HepG2 (cell line): ENCODE data around the gene PACC1. TPM values are rescaled to one million over a fixed set of nuclear protein-coding genes. Genes with fewer than 3 reads are reported as not detected.

Source experiments
- CC2D1A ChIP-seq: sonication (generic); formaldehyde crosslinking; IDR thresholded peaks from 2 replicates; pipeline ENCODE4 v1.8.1; 2023; ENCODE audit warnings: mild to moderate bottlenecking, missing genetic modification reagents
- FOXP1 ChIP-seq, 2 experiments: fragments of 450-650 bp in 1 of 2; IDR thresholded peaks; 2 replicates each; pipeline ENCODE4 v1.6.1; 2017 to 2018; ENCODE audit warnings: antibody characterized with exemption in 1 of 2
- HNF4A ChIP-seq: sonication (generic); formaldehyde crosslinking; IDR thresholded peaks from 2 replicates; pipeline ENCODE4 v1.4.0; 2020; ENCODE audit warnings: missing genetic modification reagents
- NKX3-1 ChIP-seq: sonication (generic); formaldehyde crosslinking; IDR thresholded peaks from 2 replicates; pipeline ENCODE4 v1.5.0; 2020; ENCODE audit warnings: missing genetic modification reagents
- SRF ChIP-seq: IDR thresholded peaks from 2 replicates; pipeline ENCODE4 v1.6.1; 2011; ENCODE audit warnings: mild to moderate bottlenecking, low read depth, low read length, moderate library complexity
- TCF7 ChIP-seq: sonication (generic); IDR thresholded peaks from 2 replicates; pipeline ENCODE4 v1.6.1; 2016; ENCODE audit warnings: antibody characterized with exemption, low read depth
- TEAD3 ChIP-seq: optimal IDR thresholded peaks from 2 replicates; pipeline ENCODE3; 2016; ENCODE audit warnings: borderline replicate concordance
- ZNF781 ChIP-seq: sonication (generic); formaldehyde crosslinking; IDR thresholded peaks from 2 replicates; pipeline ENCODE4 v1.5.1; 2020; ENCODE audit warnings: borderline replicate concordance, mild to moderate bottlenecking, missing genetic modification reagents; ENCODE audit errors: not compliant biosample characterization
- ZNF879 ChIP-seq: sonication (generic); formaldehyde crosslinking; IDR thresholded peaks from 2 replicates; pipeline ENCODE4 v1.8.1; 2023; ENCODE audit warnings: missing genetic modification reagents
- polyA plus RNA-seq, 8 experiments: library from polyadenylated mRNA; depleted of rRNA in 3 of 8; stranded (reverse) in 7 of 8; unstranded in 1 of 8; fragments of >200 nt; fragmentation: Illumina TruSeq in 4 of 8; extraction: Trizol in 4 of 8; gene quantifications; 2 replicates each; pipeline versions ENCODE4 v1.2.1 to v1.2.3, GENCODE V29; 2011 to 2016; ENCODE audit warnings: low read depth in 4 of 8, missing spikeins in 1 of 8, mixed read lengths in 1 of 8; ENCODE audit not compliant: insufficient read depth in 1 of 8
- total RNA-seq, 5 experiments: library from RNA; depleted of rRNA; stranded (reverse); fragments of >200 nt; fragmentation: Illumina TruSeq; extraction: Trizol; gene quantifications; 2 replicates each; pipeline ENCODE4 v1.2.3, GENCODE V29; 2016; ENCODE audit warnings: low read depth in 1 of 5
- TF ChIP-seq, protein P1 (sequence below): sonication (generic); formaldehyde crosslinking; IDR thresholded peaks from 2 replicates; pipeline ENCODE4 v1.8.0; 2022; ENCODE audit warnings: low read depth, missing genetic modification reagents
- TF ChIP-seq, protein P2 (sequence below): sonication (generic); formaldehyde crosslinking; IDR thresholded peaks from 2 replicates; pipeline ENCODE4 v1.4.0; 2020; ENCODE audit warnings: missing genetic modification reagents

The PACC1 gene
- total and polyA plus RNA-seq, 2 of the 13 experiments (the other 11 are each of a cell fraction or from before 2014, with no cell fraction given), result 9.4 to 10.7 TPM

DNA sequence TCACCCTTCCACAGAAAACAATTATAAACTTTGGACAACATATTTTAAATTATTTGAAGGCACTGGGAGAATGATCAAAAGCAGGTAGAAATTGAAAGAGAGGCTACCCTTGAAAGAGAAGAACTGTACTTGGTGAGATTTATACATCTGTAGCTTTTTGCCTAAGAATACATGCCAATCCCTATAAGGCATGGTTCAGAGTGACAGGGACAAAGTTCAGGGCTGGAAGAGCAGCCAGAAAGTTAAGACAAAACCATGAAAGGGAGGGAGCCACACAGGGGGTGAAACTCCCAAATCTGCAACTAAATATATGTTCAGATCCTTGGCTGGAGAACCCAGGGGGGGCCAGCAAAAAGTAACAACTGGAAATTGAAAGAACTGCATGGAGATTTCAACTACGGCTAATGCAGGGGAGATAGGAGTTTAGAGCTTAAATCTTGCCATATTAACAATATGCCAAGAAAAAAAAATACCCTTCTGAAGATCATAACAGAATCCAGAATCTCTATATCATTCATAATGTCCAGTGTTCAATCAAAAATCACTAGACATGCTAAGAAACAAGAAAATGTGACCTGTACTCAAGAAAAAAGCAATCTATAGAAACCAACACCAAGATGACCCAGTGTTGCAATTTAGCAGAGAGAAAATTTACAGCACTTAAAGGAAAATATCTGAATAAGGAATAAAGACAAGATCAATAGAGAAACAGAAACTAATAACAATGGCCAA lies 25.5 kb downstream of the PACC1 start (continued):
- TF ChIP-seq CC2D1A (CRISPR knock-in tag), result no peak
- TF ChIP-seq NKX3-1 (CRISPR knock-in tag), result no peak
- TF ChIP-seq FOXP1 (IDR thresholded peaks at IDR 0.05), result no peak
- TF ChIP-seq FOXP1 (CRISPR knock-in tag; IDR thresholded peaks at IDR 0.05), result no peak
- peak; percentile 21 for TF ChIP-seq TEAD3
- TF ChIP-seq SRF, result peak; percentile 87
- TF ChIP-seq ZNF879 (CRISPR knock-in tag), result no peak
- TF ChIP-seq, protein P1, sequence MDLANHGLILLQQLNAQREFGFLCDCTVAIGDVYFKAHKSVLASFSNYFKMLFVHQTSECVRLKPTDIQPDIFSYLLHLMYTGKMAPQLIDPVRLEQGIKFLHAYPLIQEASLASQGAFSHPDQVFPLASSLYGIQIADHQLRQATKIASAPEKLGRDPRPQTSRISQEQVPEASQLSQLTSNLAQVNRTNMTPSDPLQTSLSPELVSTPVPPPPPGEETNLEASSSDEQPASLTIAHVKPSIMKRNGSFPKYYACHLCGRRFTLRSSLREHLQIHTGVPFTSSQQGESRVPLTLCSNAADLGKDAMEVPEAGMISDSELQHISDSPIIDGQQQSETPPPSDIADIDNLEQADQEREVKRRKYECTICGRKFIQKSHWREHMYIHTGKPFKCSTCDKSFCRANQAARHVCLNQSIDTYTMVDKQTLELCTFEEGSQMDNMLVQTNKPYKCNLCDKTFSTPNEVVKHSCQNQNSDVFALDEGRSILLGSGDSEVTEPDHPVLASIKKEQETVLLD (CRISPR knock-in tag), result no peak
- TF ChIP-seq TCF7, result no peak
- peak; percentile 66 for TF ChIP-seq HNF4A (CRISPR knock-in tag)
- no peak for TF ChIP-seq ZNF781
- TF ChIP-seq, protein P2, sequence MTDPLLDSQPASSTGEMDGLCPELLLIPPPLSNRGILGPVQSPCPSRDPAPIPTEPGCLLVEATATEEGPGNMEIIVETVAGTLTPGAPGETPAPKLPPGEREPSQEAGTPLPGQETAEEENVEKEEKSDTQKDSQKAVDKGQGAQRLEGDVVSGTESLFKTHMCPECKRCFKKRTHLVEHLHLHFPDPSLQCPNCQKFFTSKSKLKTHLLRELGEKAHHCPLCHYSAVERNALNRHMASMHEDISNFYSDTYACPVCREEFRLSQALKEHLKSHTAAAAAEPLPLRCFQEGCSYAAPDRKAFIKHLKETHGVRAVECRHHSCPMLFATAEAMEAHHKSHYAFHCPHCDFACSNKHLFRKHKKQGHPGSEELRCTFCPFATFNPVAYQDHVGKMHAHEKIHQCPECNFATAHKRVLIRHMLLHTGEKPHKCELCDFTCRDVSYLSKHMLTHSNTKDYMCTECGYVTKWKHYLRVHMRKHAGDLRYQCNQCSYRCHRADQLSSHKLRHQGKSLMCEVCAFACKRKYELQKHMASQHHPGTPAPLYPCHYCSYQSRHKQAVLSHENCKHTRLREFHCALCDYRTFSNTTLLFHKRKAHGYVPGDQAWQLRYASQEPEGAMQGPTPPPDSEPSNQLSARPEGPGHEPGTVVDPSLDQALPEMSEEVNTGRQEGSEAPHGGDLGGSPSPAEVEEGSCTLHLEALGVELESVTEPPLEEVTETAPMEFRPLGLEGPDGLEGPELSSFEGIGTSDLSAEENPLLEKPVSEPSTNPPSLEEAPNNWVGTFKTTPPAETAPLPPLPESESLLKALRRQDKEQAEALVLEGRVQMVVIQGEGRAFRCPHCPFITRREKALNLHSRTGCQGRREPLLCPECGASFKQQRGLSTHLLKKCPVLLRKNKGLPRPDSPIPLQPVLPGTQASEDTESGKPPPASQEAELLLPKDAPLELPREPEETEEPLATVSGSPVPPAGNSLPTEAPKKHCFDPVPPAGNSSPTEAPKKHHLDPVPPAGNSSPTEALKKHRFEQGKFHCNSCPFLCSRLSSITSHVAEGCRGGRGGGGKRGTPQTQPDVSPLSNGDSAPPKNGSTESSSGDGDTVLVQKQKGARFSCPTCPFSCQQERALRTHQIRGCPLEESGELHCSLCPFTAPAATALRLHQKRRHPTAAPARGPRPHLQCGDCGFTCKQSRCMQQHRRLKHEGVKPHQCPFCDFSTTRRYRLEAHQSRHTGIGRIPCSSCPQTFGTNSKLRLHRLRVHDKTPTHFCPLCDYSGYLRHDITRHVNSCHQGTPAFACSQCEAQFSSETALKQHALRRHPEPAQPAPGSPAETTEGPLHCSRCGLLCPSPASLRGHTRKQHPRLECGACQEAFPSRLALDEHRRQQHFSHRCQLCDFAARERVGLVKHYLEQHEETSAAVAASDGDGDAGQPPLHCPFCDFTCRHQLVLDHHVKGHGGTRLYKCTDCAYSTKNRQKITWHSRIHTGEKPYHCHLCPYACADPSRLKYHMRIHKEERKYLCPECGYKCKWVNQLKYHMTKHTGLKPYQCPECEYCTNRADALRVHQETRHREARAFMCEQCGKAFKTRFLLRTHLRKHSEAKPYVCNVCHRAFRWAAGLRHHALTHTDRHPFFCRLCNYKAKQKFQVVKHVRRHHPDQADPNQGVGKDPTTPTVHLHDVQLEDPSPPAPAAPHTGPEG (CRISPR knock-in tag), result no peak
- TF ChIP-seq, all 625 proteins: peak for 4
